Neural cell (in vitro differentiated cells): ENCODE results near the gene POU3F2.

Experiments used
- CTCF ChIP-seq: fragments of 450-650 bp; IDR thresholded peaks from 2 replicates; pipeline ENCODE4 v1.5.1; 2014; ENCODE audit warnings: antibody characterized with exemption, mild to moderate bottlenecking, moderate library complexity; ENCODE audit not compliant: poor library complexity, severe bottlenecking
- EZH2 ChIP-seq: fragments of 200-600, 300-800 bp; shearing (Covaris generic), sonication (generic); IDR thresholded peaks from 2 replicates; pipeline ENCODE4 v1.6.1; 2014; ENCODE audit warnings: antibody characterized with exemption, low read length, borderline replicate concordance, mild to moderate bottlenecking; ENCODE audit not compliant: insufficient read depth, poor library complexity, severe bottlenecking
- MXI1 ChIP-seq: fragments of 450-650 bp; conservative IDR thresholded peaks from 2 replicates; pipeline ENCODE4 v1.6.1; 2014; ENCODE audit warnings: antibody characterized with exemption, mild to moderate bottlenecking; ENCODE audit not compliant: poor library complexity, severe bottlenecking
- POLR2AphosphoS5 ChIP-seq: IDR thresholded peaks from 2 replicates; pipeline ENCODE4 v1.6.1; 2012
- RAD21 ChIP-seq: fragments of 450-650 bp; conservative IDR thresholded peaks from 2 replicates; pipeline ENCODE4 v1.6.1; 2014; ENCODE audit warnings: antibody characterized with exemption, mild to moderate bottlenecking, moderate library complexity
- REST ChIP-seq: IDR thresholded peaks from 2 replicates; pipeline ENCODE4 v1.6.1; 2012; ENCODE audit warnings: borderline replicate concordance
- SMC3 ChIP-seq: fragments of 450-650 bp; conservative IDR thresholded peaks from 2 replicates; pipeline ENCODE4 v1.6.1; 2014; ENCODE audit warnings: antibody characterized with exemption, mild to moderate bottlenecking, moderate library complexity; ENCODE audit not compliant: poor library complexity
- TAF1 ChIP-seq: IDR thresholded peaks from 2 replicates; pipeline ENCODE4 v1.6.1; 2012; ENCODE audit warnings: low read depth

- TF ChIP-seq CTCF (no peak), REST (no peak), TAF1 (no peak), POLR2AphosphoS5 (no peak), SMC3 (no peak), MXI1 (no peak), RAD21 (no peak), EZH2 (no peak)
Measured at GRCh38 chr6:98847779-98848538, 13.6 kb downstream of the POU3F2 start.
